Islet precursor cell (in vitro differentiated cells): ENCODE data around the gene NUDT2.

Source experiments
- DNase-seq: peaks from one replicate; pipeline ENCODE4 v3.0.0-alpha.2; 2018

Gene NUDT2

GRCh38 chr9:34371886-34372466, 42.6 kb downstream of the NUDT2 start:
- DNase-seq, result no peak

GRCh38 chr9:34372467-34373011, 43.2 kb downstream of the NUDT2 start:
- DNase-seq, result peak; percentile 91

- no peak for DNase-seq
Observed at GRCh38 chr9:34373749-34374148, 44.4 kb downstream of the NUDT2 start.

DNA sequence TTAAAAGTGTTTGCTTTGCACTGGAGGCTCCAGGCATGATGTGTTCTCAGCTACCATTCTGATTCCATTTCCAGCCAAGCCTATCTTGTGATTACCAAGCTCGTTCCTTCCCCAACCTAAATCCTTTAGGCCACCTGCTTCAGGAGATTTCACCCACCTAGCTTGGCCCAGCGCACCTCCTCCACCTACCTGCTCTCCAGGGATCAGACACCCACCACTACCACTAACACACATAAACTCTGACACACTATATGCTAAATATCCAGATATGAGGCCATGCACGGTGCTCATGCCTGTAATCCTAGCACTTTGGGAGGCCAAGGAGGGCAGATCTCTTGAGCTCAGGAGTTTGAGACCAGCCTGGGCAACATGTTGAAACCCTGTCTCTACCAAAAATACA, 45.0 kb downstream of the NUDT2 start:
- DNase-seq, result no peak

- DNase-seq, result peak; percentile 83
Observed at GRCh38 chr9:34374905-34375552, 45.7 kb downstream of the NUDT2 start.

- peak; percentile 82 for DNase-seq
Observed at GRCh38 chr9:34375901-34376595, 46.7 kb downstream of the NUDT2 start.

DNA sequence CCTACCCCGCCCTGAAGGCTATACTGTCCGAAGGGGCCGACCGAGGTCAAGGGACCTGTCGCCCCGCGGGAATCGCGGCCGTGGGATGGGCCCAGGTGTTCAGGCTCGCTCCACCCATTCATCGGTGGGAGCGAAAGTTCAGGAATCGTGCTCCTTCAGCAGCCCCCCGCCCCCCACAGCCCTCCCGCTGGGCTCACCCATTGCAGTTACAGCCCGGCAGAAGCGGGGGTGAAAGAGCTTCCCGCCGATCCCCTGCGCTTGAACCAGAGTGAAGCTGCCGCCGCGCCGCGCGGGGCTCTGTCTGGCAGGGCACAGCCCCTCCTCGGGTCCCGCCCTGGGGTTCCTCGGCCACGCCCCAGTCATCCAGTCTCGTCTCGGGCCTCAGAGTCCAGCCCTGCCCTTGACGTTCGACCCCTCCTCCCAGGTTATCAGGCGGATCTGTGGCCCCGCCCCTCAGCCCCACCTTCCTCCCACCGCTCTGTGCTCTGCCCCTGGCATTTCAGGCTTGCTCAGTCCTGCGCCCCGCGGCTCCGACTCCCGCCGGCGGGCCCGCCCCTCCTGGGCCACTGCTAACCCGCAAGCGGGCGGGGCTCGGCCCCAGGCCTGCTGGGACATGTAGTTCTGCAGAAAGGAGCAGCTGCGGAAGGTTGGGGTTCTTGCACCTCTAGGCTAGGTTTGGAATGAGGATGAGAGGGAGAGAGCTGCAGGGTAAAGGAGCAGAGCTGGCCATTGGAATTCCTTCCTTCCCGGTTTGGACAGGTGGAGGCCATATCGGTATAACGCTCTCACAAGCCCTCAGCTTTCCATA, 47.4 kb downstream of the NUDT2 start, which contains the start of gene MYORG:
Gene MYORG, minus strand, starts transcription at position 303 of the 808 bp plus-strand sequence. CDS start 3,955 bp downstream, outside the sequence.
- DNase-seq, result peak; percentile 100

- no peak for DNase-seq
Observed at GRCh38 chr9:34377404-34377746, 48.0 kb downstream of the NUDT2 start.

GRCh38 chr9:34378376-34379060, 49.1 kb downstream of the NUDT2 start:
- DNase-seq, result peak; percentile 29

- peak; percentile 95 for DNase-seq
Observed at GRCh38 chr9:34379334-34380033, 50.1 kb downstream of the NUDT2 start.

DNA sequence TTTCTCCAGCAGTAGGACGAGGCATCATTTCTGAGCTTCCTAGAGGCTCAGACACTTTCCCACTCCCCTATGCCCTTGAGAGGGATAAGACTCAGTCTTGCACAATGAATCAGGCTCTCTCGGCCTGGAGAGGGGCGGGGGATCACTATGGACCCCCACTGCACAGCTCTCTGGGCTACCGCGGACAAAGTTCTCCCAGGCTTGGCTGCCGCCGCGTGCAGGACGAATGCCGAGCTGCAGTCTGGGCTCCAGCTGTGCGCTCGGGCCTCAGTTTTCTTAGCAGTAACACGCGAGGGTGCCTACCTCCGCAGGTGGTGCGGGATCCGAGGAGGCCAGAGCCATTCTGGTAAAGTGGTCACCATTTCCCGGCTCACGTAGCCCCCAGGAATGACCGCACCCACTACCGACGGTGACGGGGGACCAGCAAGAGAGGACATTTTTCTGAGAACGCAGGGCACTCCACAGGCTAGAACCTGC, 50.7 kb downstream of the NUDT2 start:
- peak; percentile 64 for DNase-seq

GRCh38 chr9:34380511-34381315, 51.3 kb downstream of the NUDT2 start:
- DNase-seq, result peak; percentile 93

- DNase-seq, result peak; percentile 55
Observed at GRCh38 chr9:34381323-34381722, 52.0 kb downstream of the NUDT2 start.

DNA sequence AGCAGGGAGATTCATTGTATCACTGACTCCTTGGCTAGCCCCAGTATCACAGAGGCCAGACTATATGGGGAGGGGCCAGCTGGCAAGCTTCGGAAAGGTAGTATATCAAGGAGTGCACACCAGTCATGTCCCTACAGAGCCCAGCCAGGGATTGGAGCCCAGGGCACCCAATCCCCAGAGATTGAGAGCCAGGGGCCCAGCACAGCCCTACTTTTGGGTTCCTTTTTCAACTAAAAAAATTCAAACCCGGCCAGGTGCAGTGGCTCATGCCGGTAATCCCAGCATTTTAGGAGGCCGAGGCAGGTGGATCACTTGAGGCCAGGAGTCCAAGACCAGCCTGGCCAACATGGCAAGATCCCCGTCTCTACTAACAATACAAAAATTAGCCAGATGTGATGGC, 52.7 kb downstream of the NUDT2 start:
- DNase-seq, result no peak

- DNase-seq, result peak; percentile 46
Observed at GRCh38 chr9:34382879-34383278, 53.5 kb downstream of the NUDT2 start.

- peak; percentile 34 for DNase-seq
Observed at GRCh38 chr9:34383904-34384303, 54.5 kb downstream of the NUDT2 start.

GRCh38 chr9:34384368-34385165, 55.2 kb downstream of the NUDT2 start:
- peak; percentile 37 for DNase-seq

DNA sequence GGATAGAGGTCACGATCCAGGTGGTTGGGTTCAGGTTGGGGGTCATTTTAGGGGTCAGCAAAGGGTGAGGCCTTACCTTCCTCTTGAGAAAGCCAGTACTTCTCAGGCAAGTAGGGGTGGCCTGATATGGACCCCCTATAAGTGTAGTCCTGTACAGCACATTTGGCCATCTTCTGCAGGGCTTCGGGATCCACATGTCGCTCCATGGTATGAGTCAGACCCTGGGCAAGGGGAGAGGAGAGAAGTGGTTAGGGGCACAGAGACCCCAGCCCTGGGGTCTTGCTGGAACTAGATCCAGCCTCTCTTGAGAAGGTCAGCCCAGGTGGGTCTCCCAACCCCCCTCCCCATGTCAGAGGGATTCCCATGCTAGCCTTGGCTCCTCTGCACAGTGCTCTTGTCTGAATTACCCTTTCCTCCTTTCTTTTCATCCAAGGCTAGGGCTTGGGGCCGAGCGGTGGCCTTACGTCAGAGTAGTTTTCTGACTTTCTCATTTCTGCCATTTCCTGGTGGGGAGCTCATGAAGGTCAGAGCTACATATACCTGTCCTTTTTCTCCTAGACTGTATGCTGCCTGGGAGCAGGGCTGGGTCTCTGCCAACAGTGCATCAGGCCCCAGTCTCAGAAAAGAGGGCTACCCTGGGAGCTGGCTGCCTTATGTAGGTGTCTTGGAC, 56.3 kb downstream of the NUDT2 start:
- peak; percentile 29 for DNase-seq

- peak; percentile 35 for DNase-seq
Observed at GRCh38 chr9:34386656-34387055, 57.3 kb downstream of the NUDT2 start.
